Renal pelvis (tissue), 4 donors: Measurements from ENCODE around the gene STXBP6. TPM values are rescaled to one million over a fixed set of nuclear protein-coding genes. Genes with fewer than 3 reads are reported as not detected.

Source experiments
- DNase-seq: peaks from one replicate; pipeline ENCODE4 v3.0.0-alpha.2; 2013
- polyA plus RNA-seq, 3 donors: library from polyadenylated mRNA; unstranded; fragments of 120-200 nt; gene quantifications; one replicate each; pipeline ENCODE4 v1.2.1, GENCODE V29; 2013; ENCODE audit not compliant: insufficient read length in 3 of 3

The STXBP6 gene
- polyA plus RNA-seq, 3 donors, result 7.0 to 9.3 (median 7.1) TPM

DNA sequence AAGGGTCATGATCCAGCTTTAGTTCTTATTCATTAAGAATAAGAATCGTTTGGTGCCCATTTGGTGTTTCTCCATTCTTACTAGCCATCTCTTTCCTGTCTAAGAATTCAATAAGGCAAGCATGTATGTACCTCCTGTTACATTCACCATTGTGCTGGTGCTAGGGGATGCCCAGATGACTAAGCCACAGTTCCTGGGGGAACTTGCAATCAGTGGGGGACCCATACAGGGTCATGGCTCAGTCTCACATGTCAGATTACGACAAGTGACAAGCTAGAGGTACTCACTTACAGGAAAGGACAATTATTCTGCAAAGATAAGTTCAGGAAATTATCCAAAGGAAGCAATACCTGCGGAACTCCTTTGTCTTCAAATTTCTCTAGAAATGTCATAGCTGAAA is 125.4 kb downstream of the STXBP6 start:
- no peak for DNase-seq

DNA sequence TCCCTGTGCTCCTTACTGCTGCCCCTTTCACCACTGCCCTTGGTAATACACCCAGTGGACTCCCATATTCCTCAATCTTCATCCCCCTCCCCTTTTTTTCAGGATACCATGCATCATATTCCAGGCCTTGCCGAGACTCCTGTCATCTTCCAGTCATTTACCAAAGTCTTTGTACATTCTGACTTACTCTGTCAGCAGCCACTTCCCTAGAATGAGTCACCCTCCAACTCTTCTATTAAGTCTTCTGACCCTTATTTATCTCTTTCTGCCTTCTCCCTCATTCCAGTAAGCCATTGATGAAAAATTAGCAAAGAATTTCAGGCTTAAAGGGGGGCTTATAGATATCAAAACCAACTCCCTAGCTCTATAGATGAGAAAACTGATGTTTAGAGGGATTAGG is 128.0 kb downstream of the STXBP6 start:
- DNase-seq, result no peak

- no peak for DNase-seq
Measured at GRCh38 chr14:24920265-24921075, 129.5 kb downstream of the STXBP6 start.

DNA sequence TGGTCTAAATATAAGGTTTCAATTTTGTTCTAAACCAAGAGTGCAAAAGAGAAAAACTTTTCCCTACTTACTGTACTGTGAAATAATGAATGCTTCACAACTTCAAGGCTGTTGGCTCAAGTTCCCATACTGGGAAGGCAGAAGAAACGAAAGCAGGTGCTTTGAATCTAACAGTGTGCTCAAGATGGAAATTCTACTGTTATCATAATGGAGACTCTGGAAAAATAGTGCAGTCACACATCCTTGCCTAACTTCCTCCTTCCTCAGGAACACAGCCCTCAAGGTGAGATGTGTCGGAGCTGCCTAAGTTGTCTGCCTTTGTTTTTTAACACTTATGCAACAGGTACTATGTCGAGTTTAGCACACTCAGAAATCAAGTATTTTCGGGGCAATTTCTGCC is 131.1 kb downstream of the STXBP6 start:
- DNase-seq, result no peak

GRCh38 chr14:24915958-24916595 is 133.9 kb downstream of the STXBP6 start:
- no peak for DNase-seq

- no peak for DNase-seq
Measured at GRCh38 chr14:24915403-24915921, 134.5 kb downstream of the STXBP6 start.

DNA sequence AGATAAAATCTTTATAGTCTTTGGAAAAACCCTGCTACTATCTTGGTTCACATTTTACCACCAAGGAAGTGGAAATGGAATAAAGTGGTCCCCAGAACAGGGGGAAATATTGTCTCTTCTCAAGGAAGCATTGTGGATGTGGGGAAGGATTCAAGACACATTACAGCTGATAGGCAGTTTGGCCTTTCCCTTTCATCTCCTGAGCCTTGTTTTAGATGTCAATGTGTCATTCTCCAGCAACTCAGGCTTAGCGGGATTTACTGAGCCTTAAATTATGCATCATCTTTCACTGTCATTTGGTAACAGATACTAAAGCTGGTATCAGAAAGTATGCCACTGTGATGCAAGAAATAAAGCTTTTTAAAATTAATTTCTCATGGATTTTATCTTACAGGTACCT is 136.2 kb downstream of the STXBP6 start:
- no peak for DNase-seq

- DNase-seq, result no peak
Measured at GRCh38 chr14:24913021-24913420, 136.9 kb downstream of the STXBP6 start.

GRCh38 chr14:24911324-24912109 is 138.4 kb downstream of the STXBP6 start:
- no peak for DNase-seq

- DNase-seq, result no peak
Measured at GRCh38 chr14:24910408-24910986, 139.4 kb downstream of the STXBP6 start.

DNA sequence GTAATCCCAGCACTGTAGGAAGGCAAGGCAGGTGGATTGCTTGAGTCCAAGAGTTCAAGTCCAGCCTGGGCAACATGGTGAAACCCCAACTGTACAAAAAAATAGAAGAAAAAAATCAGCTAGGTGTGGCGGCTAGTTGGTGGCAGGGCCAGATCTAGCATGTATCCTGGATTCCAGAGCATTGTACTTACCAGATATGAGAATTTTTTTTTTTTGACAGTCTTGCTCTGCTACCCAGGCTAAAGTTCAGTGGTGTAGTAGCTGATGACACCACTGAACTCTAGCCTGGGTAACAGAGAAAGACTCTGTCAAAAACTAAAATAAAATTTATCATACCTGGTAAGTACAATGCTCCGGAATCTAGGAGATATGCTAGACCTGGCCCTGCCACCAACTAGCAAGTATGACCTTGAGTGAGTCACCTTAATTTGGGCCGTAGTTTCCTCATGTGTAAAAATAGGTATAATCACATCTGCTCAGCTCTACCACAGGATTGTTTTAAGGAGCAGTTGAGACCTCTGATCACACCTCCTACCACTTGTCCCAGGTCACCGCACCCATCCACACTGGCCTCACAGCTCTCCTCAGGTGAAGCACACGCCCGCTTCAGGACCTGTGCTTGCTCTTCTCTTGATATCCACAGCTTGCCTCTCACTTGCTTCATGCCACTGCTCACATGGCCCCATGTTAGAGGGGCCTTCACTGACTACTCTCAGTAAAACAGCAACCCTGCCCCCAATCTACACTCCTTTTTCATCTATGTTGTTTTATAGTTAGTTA is 140.2 kb downstream of the STXBP6 start:
- no peak for DNase-seq

GRCh38 chr14:24908592-24909236 is 141.2 kb downstream of the STXBP6 start:
- no peak for DNase-seq

DNA sequence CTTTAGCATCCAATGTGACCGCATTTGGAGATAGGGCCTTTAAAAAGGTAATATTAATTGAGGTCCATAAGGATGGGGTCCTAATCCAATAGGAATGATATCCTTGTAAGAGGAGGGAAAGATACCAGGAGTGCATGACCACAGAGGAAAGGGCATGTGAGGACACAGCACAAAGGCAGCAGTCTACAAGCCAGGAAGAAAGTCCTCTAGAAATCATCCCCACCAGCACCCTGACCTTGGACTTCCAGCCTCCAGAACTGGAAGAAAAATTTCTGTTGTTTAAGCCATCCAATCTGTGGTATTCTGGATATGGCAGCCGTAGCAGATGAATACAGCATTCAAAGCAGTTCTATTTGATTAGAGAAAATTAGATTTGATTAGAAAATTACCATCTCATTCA is 145.4 kb downstream of the STXBP6 start:
- no peak for DNase-seq

DNA sequence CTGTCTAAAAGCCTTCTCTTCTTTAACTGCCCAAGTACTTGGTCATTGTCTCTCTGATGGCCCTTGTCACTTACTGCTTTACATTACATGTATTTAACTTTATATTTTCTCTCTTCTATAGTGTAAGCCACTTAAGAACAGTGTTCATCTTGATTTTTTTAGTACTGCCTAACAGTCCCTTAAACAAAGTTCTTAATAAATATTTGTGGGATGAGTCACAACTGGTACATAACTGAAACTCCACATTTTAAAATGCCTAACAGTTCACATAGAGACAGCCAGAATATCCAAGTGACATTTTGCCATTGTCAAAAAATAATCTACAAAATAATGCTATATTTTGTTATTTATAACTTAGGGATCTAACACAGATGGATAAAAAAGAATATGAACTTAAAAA is 146.6 kb downstream of the STXBP6 start:
- DNase-seq, result no peak

DNA sequence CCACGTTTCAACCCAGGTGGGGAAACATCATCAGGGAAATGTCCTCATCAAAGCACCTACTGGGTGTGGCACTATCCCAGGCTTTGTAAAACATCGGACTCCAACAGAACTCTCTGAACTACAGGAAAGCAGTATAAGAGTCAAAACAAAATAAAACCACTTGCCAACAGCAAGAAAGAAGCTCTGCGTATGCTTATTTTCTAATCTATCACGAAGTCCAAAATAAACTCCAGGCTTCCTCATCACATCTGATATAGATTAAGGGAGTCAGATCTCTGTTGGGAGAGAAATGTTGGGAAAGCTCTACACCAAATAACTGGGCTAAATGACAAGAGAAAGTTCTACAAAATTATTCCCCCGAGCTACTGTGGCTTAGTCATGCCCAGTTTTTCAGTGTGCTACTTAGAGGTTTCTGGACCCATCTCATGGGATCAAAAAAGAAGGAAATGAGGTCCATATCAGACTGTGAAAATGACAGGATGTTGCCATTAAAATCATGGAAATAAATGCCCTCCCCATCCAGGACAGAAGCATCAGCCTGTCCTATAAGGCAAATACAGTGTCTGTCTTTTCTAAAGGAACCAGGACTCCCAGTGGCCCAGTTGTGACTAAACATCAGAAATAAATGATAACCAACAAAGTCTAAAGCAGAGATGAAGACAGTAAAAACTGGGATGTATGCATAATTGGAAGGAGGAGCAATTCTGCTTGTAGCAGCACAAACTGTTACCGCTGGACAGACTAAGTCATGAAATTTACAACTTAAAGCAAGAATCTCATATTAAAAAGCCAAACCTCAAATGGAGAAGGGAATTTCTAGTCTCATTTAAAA is 149.5 kb downstream of the STXBP6 start:
- no peak for DNase-seq

GRCh38 chr14:24897793-24898192 is 152.2 kb downstream of the STXBP6 start:
- DNase-seq, result no peak

DNA sequence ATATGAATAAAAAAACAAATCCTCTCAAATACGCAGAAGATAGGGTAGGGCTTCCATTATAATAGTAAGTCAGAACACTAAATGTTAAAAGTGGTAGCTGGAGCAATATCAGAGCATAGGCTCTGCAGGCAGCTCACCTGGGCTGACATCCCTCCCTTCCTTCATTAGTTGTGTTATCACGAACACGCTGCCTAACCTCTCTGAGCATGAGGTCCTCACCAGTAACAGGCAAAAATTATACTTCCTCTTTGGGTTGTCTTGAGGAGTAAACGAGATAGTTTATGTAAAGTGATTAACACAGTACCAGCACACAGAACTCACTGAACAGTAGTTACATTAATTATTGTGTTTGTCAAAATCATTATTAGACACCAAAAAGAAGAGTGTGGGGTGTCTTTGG is 154.3 kb downstream of the STXBP6 start:
- no peak for DNase-seq

DNA sequence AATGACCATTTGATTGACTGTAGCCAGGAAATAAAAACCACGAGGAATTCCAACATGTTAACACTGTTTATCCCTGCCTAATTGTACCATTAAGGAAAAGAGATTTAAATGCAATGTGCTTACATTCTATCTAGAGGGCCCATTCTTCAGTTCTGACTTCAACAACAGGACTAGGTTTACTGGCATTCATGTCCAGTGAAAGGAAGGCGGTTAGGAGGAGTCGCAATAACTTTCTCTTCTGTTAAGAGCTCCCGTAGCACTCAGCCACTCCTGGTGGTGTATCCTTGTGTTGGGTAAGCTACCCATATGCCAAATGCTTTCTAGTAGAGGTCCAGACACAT is 154.7 kb downstream of the STXBP6 start:
- DNase-seq, result no peak

GRCh38 chr14:24894583-24895242 is 155.2 kb downstream of the STXBP6 start:
- DNase-seq, result no peak
